HepG2 (cell line): ENCODE data around the gene SCMH1. TPM values are rescaled to one million over a fixed set of nuclear protein-coding genes. Genes with fewer than 3 reads are reported as not detected.

Source experiments
- ATAC-seq: fragments of 200-7000 bp; cut with Tn5 transposase; 3 replicates; pipeline ENCODE4 v1.9.1; 2020; ENCODE audit warnings: mild to moderate bottlenecking, moderate library complexity
- BruUV-seq: library from RNA; stranded (reverse); fragments of 400-500 nt; replicated peaks from 2 replicates; lab custom pipeline; 2021; lab: Mats Ljungman, UMichigan
- CTCF ChIA-PET: fragments of 300-600 bp; formaldehyde crosslinking; extraction: SDS; loops from one replicate; lab custom pipeline; 2021; ENCODE audit warnings: low total read pairs, inconsistent platforms, low intra/inter-chr PET ratio; lab: Yijun Ruan, JAX
- POLR2A ChIA-PET: fragments of 350-600 bp; sonication (Branson Sonifier 250); formaldehyde crosslinking; loops from one replicate; lab custom pipeline; 2020; ENCODE audit warnings: antibody characterized with exemption, inconsistent platforms; lab: Yijun Ruan, JAX
- DNase-seq: peaks from one replicate; pipeline ENCODE4 v3.0.0-alpha.2; 2015; ENCODE audit warnings: low spot score
- FAIRE-seq: peaks from 3 replicates; lab custom pipeline; 2011; peaks lifted over from hg19 to GRCh38; lab: Jason Lieb, UNC
- H2AFZ ChIP-seq: one replicate; pipeline ENCODE4 v1.6.1; 2011; ENCODE audit warnings: low read length, inconsistent platforms
- H3K27ac ChIP-seq: fragments of 300-600 bp; 3 replicates; pipeline ENCODE4 v1.8.0; 2011; ENCODE audit warnings: mixed run types, mild to moderate bottlenecking, mixed read lengths, low read length, inconsistent platforms; ENCODE audit not compliant: insufficient read depth; ENCODE audit errors: extremely low read length
- H3K27me3 ChIP-seq, 2 experiments: fragments of 200-600 bp in 1 of 2; 2 replicates in 1 of 2; 3 replicates in 1 of 2; pipeline versions ENCODE4 v1.6.0 to v1.8.0; 2011; ENCODE audit warnings: low read length in 2 of 2, mild to moderate bottlenecking in 2 of 2, moderate library complexity in 2 of 2, inconsistent platforms in 1 of 2; ENCODE audit not compliant: insufficient read depth in 2 of 2, control insufficient read depth in 1 of 2
- H3K36me3 ChIP-seq, 2 experiments: fragments of 200-600 bp in 1 of 2; replicated peaks in 1 of 2; 2 replicates in 1 of 2; 3 replicates in 1 of 2; pipeline versions ENCODE4 v1.5.1 to v1.8.0; 2011; ENCODE audit warnings: low read length in 2 of 2, inconsistent platforms in 1 of 2; ENCODE audit not compliant: insufficient read depth in 2 of 2, control insufficient read depth in 1 of 2
- H3K4me1 ChIP-seq: 2 replicates; pipeline ENCODE4 v1.5.1; 2012; ENCODE audit warnings: low read length, inconsistent platforms; ENCODE audit not compliant: insufficient read depth
- H3K4me2 ChIP-seq: 2 replicates; pipeline ENCODE4 v1.6.0; 2011; ENCODE audit warnings: low read depth, low read length, inconsistent platforms
- H3K4me3 ChIP-seq, 3 experiments: fragments of 200-600 bp in 1 of 3; sonication (generic), shearing (Covaris generic) in 1 of 3; replicated peaks in 1 of 3; 2 replicates each; pipeline ENCODE4 v1.5.1; 2011 to 2016; ENCODE audit warnings: low read length in 3 of 3, inconsistent platforms in 2 of 3, low read depth in 2 of 3, mild to moderate bottlenecking in 2 of 3, control low read depth in 1 of 3, mixed read lengths in 1 of 3; ENCODE audit not compliant: insufficient read depth in 1 of 3
- H3K79me2 ChIP-seq: one replicate; pipeline ENCODE4 v1.6.1; 2011; ENCODE audit warnings: low read length, inconsistent platforms; ENCODE audit not compliant: insufficient read depth
- H3K9ac ChIP-seq: 2 replicates; pipeline ENCODE4 v1.6.0; 2011; ENCODE audit warnings: mild to moderate bottlenecking, low read depth, low read length, inconsistent platforms; ENCODE audit not compliant: insufficient read depth
- H3K9me3 ChIP-seq: 2 replicates; pipeline ENCODE4 v1.5.1; 2012; ENCODE audit warnings: mild to moderate bottlenecking, low read length
- H4K20me1 ChIP-seq: 2 replicates; pipeline ENCODE4 v1.6.0; 2011; ENCODE audit warnings: inconsistent platforms, mild to moderate bottlenecking, low read length, moderate library complexity; ENCODE audit not compliant: insufficient read depth
- DDIT3 ChIP-seq: sonication (generic); formaldehyde crosslinking; IDR thresholded peaks from 2 replicates; pipeline ENCODE4 v1.4.0; 2020; ENCODE audit warnings: mild to moderate bottlenecking, missing genetic modification reagents
- MAZ ChIP-seq, 2 experiments: sonication (generic) in 1 of 2; formaldehyde crosslinking in 1 of 2; IDR thresholded peaks; 2 replicates each; pipeline versions ENCODE4 v1.5.0 to v1.6.1; 2012 to 2020; ENCODE audit warnings: low read depth in 2 of 2, mild to moderate bottlenecking in 2 of 2, borderline replicate concordance in 1 of 2, improper control_type of control experiment in 1 of 2, low read length in 1 of 2, missing genetic modification reagents in 1 of 2, moderate library complexity in 1 of 2
- PHB2 ChIP-seq: fragments of 450-650 bp; IDR thresholded peaks from 2 replicates; pipeline ENCODE4 v1.6.1; 2018; ENCODE audit not compliant: partially characterized antibody
- RFX1 ChIP-seq: fragments of 450-650 bp; IDR thresholded peaks from 2 replicates; pipeline ENCODE4 v1.6.1; 2017
- RFX5 ChIP-seq: IDR thresholded peaks from 2 replicates; pipeline ENCODE4 v1.6.1; 2011; ENCODE audit warnings: low read depth, low read length, improper control_type of control experiment
- SNAPC2 ChIP-seq: sonication (generic); formaldehyde crosslinking; IDR thresholded peaks from 2 replicates; pipeline ENCODE4 v1.8.1; 2022; ENCODE audit warnings: mild to moderate bottlenecking, missing genetic modification reagents
- SNAPC5 ChIP-seq: sonication (generic); formaldehyde crosslinking; IDR thresholded peaks from 2 replicates; pipeline ENCODE4 v1.8.1; 2023; ENCODE audit warnings: mild to moderate bottlenecking, missing genetic modification reagents, borderline replicate concordance
- SOX6 ChIP-seq, 2 experiments: fragments of 450-650 bp in 1 of 2; sonication (generic) in 1 of 2; formaldehyde crosslinking in 1 of 2; IDR thresholded peaks; 2 replicates each; pipeline versions ENCODE4 v1.4.0 to v1.6.1; 2017 to 2020; ENCODE audit warnings: antibody characterized with exemption in 1 of 2, mild to moderate bottlenecking in 1 of 2, missing genetic modification reagents in 1 of 2
- TARDBP ChIP-seq: sonication (generic); formaldehyde crosslinking; IDR thresholded peaks from 2 replicates; pipeline ENCODE4 v1.8.0; 2022; ENCODE audit warnings: mild to moderate bottlenecking, missing genetic modification reagents
- U2AF2 ChIP-seq: fragments of 200-400 bp; formaldehyde crosslinking; IDR thresholded peaks from 2 replicates; pipeline ENCODE4 v1.6.1; 2017; ENCODE audit warnings: low read depth, mild to moderate bottlenecking, low read length
- ZBTB10 ChIP-seq: sonication (generic); formaldehyde crosslinking; IDR thresholded peaks from 2 replicates; pipeline ENCODE4 v1.4.0; 2020; ENCODE audit warnings: missing genetic modification reagents, borderline replicate concordance
- ZKSCAN1 ChIP-seq: fragments of 150-350 bp; IDR thresholded peaks from 2 replicates; pipeline ENCODE4 v1.6.1; 2014; ENCODE audit warnings: low read length
- ZNF264 ChIP-seq: sonication (generic); formaldehyde crosslinking; IDR thresholded peaks from 2 replicates; pipeline ENCODE4 v1.4.0; 2020; ENCODE audit warnings: missing genetic modification reagents
- ZNF276 ChIP-seq: sonication (generic); formaldehyde crosslinking; IDR thresholded peaks from 2 replicates; pipeline ENCODE4 v1.4.0; 2020; ENCODE audit warnings: mild to moderate bottlenecking, low read depth, missing genetic modification reagents
- ZNF280B ChIP-seq: sonication (generic); formaldehyde crosslinking; IDR thresholded peaks from 2 replicates; pipeline ENCODE4 v1.5.0; 2020; ENCODE audit warnings: missing genetic modification reagents, mild to moderate bottlenecking, borderline replicate concordance
- ZNF567 ChIP-seq: sonication (generic); formaldehyde crosslinking; IDR thresholded peaks from 2 replicates; pipeline ENCODE4 v1.8.1; 2023; ENCODE audit warnings: mild to moderate bottlenecking, missing genetic modification reagents, borderline replicate concordance
- ZNF570 ChIP-seq: sonication (generic); formaldehyde crosslinking; IDR thresholded peaks from 2 replicates; pipeline ENCODE4 v1.4.0; 2020; ENCODE audit warnings: mild to moderate bottlenecking, missing genetic modification reagents, borderline replicate concordance
- ZNF616 ChIP-seq: sonication (generic); formaldehyde crosslinking; IDR thresholded peaks from 2 replicates; pipeline ENCODE4 v1.5.0; 2020; ENCODE audit warnings: low read depth, mild to moderate bottlenecking, missing genetic modification reagents
- WGBS: methylation state at CpG from one replicate; pipeline ENCODE4 v1.1.6; 2017; ENCODE audit warnings: low lambda C conversion rate; 5-methylcytosine and 5-hydroxymethylcytosine counted together
- in situ Hi-C: cut with HindIII; loops from 2 replicates; pipeline ENCODE4 v1.10.0; 2017; ENCODE audit warnings: low pct_unique_long_range_greater_than_20kb; ENCODE audit not compliant: extremely low pct_ligation_motif_present
- intact Hi-C: fragments of 100-400 bp; cut with micrococcal nuclease; formaldehyde crosslinking; loops from one replicate; pipeline ENCODE4 v1.10.0; 2022; ENCODE audit not compliant: unreplicated experiment
- polyA plus RNA-seq, 8 experiments: library from polyadenylated mRNA; depleted of rRNA in 3 of 8; stranded (reverse) in 7 of 8; unstranded in 1 of 8; fragments of >200 nt; fragmentation: Illumina TruSeq in 4 of 8; extraction: Trizol in 4 of 8; gene quantifications; 2 replicates each; pipeline versions ENCODE4 v1.2.1 to v1.2.3, GENCODE V29; 2011 to 2016; ENCODE audit warnings: low read depth in 4 of 8, missing spikeins in 1 of 8, mixed read lengths in 1 of 8; ENCODE audit not compliant: insufficient read depth in 1 of 8
- total RNA-seq, 5 experiments: library from RNA; depleted of rRNA; stranded (reverse); fragments of >200 nt; fragmentation: Illumina TruSeq; extraction: Trizol; gene quantifications; 2 replicates each; pipeline ENCODE4 v1.2.3, GENCODE V29; 2016; ENCODE audit warnings: low read depth in 1 of 5

Gene SCMH1
- total and polyA plus RNA-seq, 2 of the 13 experiments (the other 11 are each of a cell fraction or from before 2014, with no cell fraction given): 41.8 to 52.6 TPM

- BruUV-seq: no TSS peak
- in situ Hi-C loops: loop anchor here (5.0 kb wide), 1 partner anchor 56 kb away; no protein-coding TSS in a partner anchor
- no peak overlapping the region for H3K4me3 ChIP-seq
- H3K27ac ChIP-seq: no peak overlapping the region
- FAIRE-seq (no peak), DNase-seq (no peak), ATAC-seq (no peak)
- CTCF ChIA-PET: no interaction called here
- H2AFZ ChIP-seq: no peak overlapping the region
- H3K4me2 ChIP-seq: no peak overlapping the region
- POLR2A ChIA-PET: no interaction called here
- peaks cover 30% of the 10 kb centered on the region for H3K9me3 ChIP-seq
- 0% methylated on average over 1 of the region's 1 CpG for WGBS
- H3K9ac ChIP-seq: no peak overlapping the region
- H3K4me1 ChIP-seq: peaks cover 17% of the 10 kb centered on the region
- H3K36me3 ChIP-seq: peaks cover 4 to 10% of the 10 kb centered on the region in 2 experiments; a peak in 4 of 5 replicates
- peaks cover 8% of the 10 kb centered on the region for H3K79me2 ChIP-seq
- no peaks in the 10 kb centered on the region for H4K20me1 ChIP-seq
- intact Hi-C loops: no loop called here
- H3K27me3 ChIP-seq: no peaks in the 10 kb centered on the region
- TF ChIP-seq ZNF280B (CRISPR knock-in tag) (no peak), TARDBP (CRISPR knock-in tag) (no peak), SNAPC2 (CRISPR knock-in tag) (no peak), ZBTB10 (no peak), RFX1 (no peak), SNAPC5 (CRISPR knock-in tag) (no peak), MAZ (IDR thresholded peaks at IDR 0.05; ENCODE audit: borderline replicate concordance, low read depth, low read length) (no peak), MAZ (CRISPR knock-in tag; IDR thresholded peaks at IDR 0.05; ENCODE audit: low read depth) (no peak), PHB2 (no peak), SOX6 (IDR thresholded peaks at IDR 0.05) (no peak), SOX6 (CRISPR knock-in tag; IDR thresholded peaks at IDR 0.05) (no peak), ZNF570 (no peak), RFX5 (no peak), ZKSCAN1 (no peak), ZNF264 (CRISPR knock-in tag) (no peak), ZNF276 (CRISPR knock-in tag) (no peak), U2AF2 (no peak), ZNF567 (CRISPR knock-in tag) (no peak), ZNF616 (no peak), DDIT3 (CRISPR knock-in tag) (no peak)
These were observed 70.7 kb downstream of the SCMH1 start for GRCh38 chr1:41171266-41171874.
